ENCODE results near the gene ASTN2. TPM values are rescaled to one million over a fixed set of nuclear protein-coding genes. Genes with fewer than 3 reads are reported as not detected.

ASTN2 gene
- total and polyA plus RNA-seq, 9 of the 15 experiments (the other 6 are each of a cell fraction or from before 2014, with no cell fraction given), result 0.56 to 3.5 (median 1.9) TPM

- intact Hi-C loops (cut with micrococcal nuclease) (no loop called here), in situ Hi-C loops (cut with MboI) (no loop called here)
- no peaks in the 10 kb centered on the region for H3K4me1 ChIP-seq (replicated peaks in 1 of 2; ENCODE audit: control insufficient read depth in 2 of 2, insufficient read depth in 2 of 2, low read length in 2 of 2)
- H3K9ac ChIP-seq (ENCODE audit: insufficient read depth in 1 of 2, low read depth in 2 of 2, low read length in 2 of 2), result no peak overlapping the region
- H3K9me3 ChIP-seq (replicated peaks; ENCODE audit: control insufficient read depth, insufficient read depth, low read depth, low read length), result no peaks in the 10 kb centered on the region
- CTCF ChIA-PET (ENCODE audit: low intra/inter-chr PET ratio), result interaction anchor here (1.5 kb wide), 1 partner anchor 1051 kb away, joined by 4 read pairs; no protein-coding TSS in a partner anchor
- no peaks in the 10 kb centered on the region for H3K27me3 ChIP-seq (ENCODE audit: control insufficient read depth in 2 of 2, insufficient read depth in 2 of 2, low read length in 2 of 2)
- FAIRE-seq (no peak), ATAC-seq (no peak), DNase-seq (ENCODE audit: extremely low read depth in 1 of 4, low spot score in 3 of 4) (no peak)
- no peak overlapping the region for H3K4me3 ChIP-seq
- H3K36me3 ChIP-seq (ENCODE audit: control insufficient read depth, insufficient read depth, low read length), result no peaks in the 10 kb centered on the region
- BruUV-seq (replicated peaks), result no TSS peak
- WGBS (ENCODE audit: insufficient coverage, low coverage, missing lambda C conversion rate), result 0% methylated on average over 2 of the region's 2 CpGs
- no peaks in the 10 kb centered on the region for H4K20me1 ChIP-seq (replicated peaks; ENCODE audit: control insufficient read depth, insufficient read depth, low read length)
- H3K27ac ChIP-seq (ENCODE audit: extremely low read depth, low read depth, low read length), result no peak overlapping the region
- no peak overlapping the region for H3K4me2 ChIP-seq (ENCODE audit: insufficient read depth, low read length)
- TF ChIP-seq PCBP2 (IDR thresholded peaks at IDR 0.05; ENCODE audit: low read depth, low read length, poor library complexity, severe bottlenecking) (no peak), RBM25 (IDR thresholded peaks at IDR 0.05; ENCODE audit: low read depth, low read length, severe bottlenecking) (peak; percentile 72)
- no peaks in the 10 kb centered on the region for H3K9me1 ChIP-seq (ENCODE audit: control insufficient read depth, insufficient read depth, low read length)
- no peak overlapping the region for H2AFZ ChIP-seq (ENCODE audit: low read depth, low read length)
- POLR2A ChIA-PET, result interaction anchor here (0.8 kb wide), 1 partner anchor 1237 kb away, joined by 4 read pairs; no protein-coding TSS in a partner anchor
- no peaks in the 10 kb centered on the region for H3K79me2 ChIP-seq (ENCODE audit: control insufficient read depth, insufficient read depth, low read length)
These were observed 770.7 kb downstream of the ASTN2 start for GRCh38 chr9:116644091-116644688.

GRCh38 chr9:116643691-116644090 is 771.2 kb downstream of the ASTN2 start:
- Histone ChIP-seq H3K27ac (ENCODE audit: extremely low read depth, low read depth, low read length) (no peak overlapping the region), H3K9ac (ENCODE audit: insufficient read depth in 1 of 2, low read depth in 2 of 2, low read length in 2 of 2) (no peak overlapping the region), H2AFZ (ENCODE audit: low read depth, low read length) (no peak overlapping the region), H3K9me1 (ENCODE audit: control insufficient read depth, insufficient read depth, low read length) (no peaks in the 10 kb centered on the region), H3K27me3 (ENCODE audit: control insufficient read depth in 2 of 2, insufficient read depth in 2 of 2, low read length in 2 of 2) (no peaks in the 10 kb centered on the region), H3K4me1 (replicated peaks in 1 of 2; ENCODE audit: control insufficient read depth in 2 of 2, insufficient read depth in 2 of 2, low read length in 2 of 2) (no peaks in the 10 kb centered on the region), H3K79me2 (ENCODE audit: control insufficient read depth, insufficient read depth, low read length) (no peaks in the 10 kb centered on the region), H3K9me3 (replicated peaks; ENCODE audit: control insufficient read depth, insufficient read depth, low read depth, low read length) (no peaks in the 10 kb centered on the region), H3K4me2 (ENCODE audit: insufficient read depth, low read length) (no peak overlapping the region), H3K4me3 (no peak overlapping the region), H3K36me3 (ENCODE audit: control insufficient read depth, insufficient read depth, low read length) (no peaks in the 10 kb centered on the region), H4K20me1 (replicated peaks; ENCODE audit: control insufficient read depth, insufficient read depth, low read length) (no peaks in the 10 kb centered on the region)
- 0% methylated on average over 1 of the region's 1 CpG for WGBS (ENCODE audit: insufficient coverage, low coverage, missing lambda C conversion rate)
- ATAC-seq (no peak), DNase-seq (ENCODE audit: extremely low read depth in 1 of 4, low spot score in 3 of 4) (no peak), FAIRE-seq (no peak)
- intact Hi-C loops (cut with micrococcal nuclease) (no loop called here), in situ Hi-C loops (cut with MboI) (no loop called here)
- POLR2A ChIA-PET, result interaction anchor here (0.8 kb wide), 1 partner anchor 1237 kb away, joined by 4 read pairs; no protein-coding TSS in a partner anchor
- no TSS peak for BruUV-seq (replicated peaks)
- CTCF ChIA-PET (ENCODE audit: low intra/inter-chr PET ratio), result no interaction called here
- no peak for TF ChIP-seq ZNF445 (CRISPR knock-in tag; IDR thresholded peaks at IDR 0.05; ENCODE audit: low read depth)
- no peak for TF ChIP-seq MCM7 (IDR thresholded peaks at IDR 0.05)
- no peak for TF ChIP-seq RFX7 (CRISPR knock-in tag; IDR thresholded peaks at IDR 0.05)
- TF ChIP-seq ARID4B (CRISPR knock-in tag; IDR thresholded peaks at IDR 0.05), result no peak
- no peak for TF ChIP-seq ZNF436 (CRISPR knock-in tag; IDR thresholded peaks at IDR 0.05)
- TF ChIP-seq FOXP1 (CRISPR knock-in tag; IDR thresholded peaks at IDR 0.05), result no peak
- no peak for TF ChIP-seq SIX5 (IDR thresholded peaks at IDR 0.05; ENCODE audit: borderline replicate concordance in 1 of 2, insufficient read depth in 1 of 2, low read depth in 1 of 2, low read length in 2 of 2)
- TF ChIP-seq SLC30A9 (CRISPR knock-in tag; IDR thresholded peaks at IDR 0.05), result no peak

Measured in K562 (cell line).